Measurements from ENCODE around the gene ADAMTS8. TPM values are rescaled to one million over a fixed set of nuclear protein-coding genes. Genes with fewer than 3 reads are reported as not detected.

ADAMTS8 gene
- polyA plus RNA-seq, 1 donor (not counting 4 experiments of a cell fraction or from before 2014, with no cell fraction given): not detected

GRCh38 chr11:130458410-130458729, 30.0 kb upstream of the ADAMTS8 start:
- FAIRE-seq (no peak), DNase-seq (ENCODE audit: low read depth, low spot score) (no peak)
- TF ChIP-seq, protein P1, sequence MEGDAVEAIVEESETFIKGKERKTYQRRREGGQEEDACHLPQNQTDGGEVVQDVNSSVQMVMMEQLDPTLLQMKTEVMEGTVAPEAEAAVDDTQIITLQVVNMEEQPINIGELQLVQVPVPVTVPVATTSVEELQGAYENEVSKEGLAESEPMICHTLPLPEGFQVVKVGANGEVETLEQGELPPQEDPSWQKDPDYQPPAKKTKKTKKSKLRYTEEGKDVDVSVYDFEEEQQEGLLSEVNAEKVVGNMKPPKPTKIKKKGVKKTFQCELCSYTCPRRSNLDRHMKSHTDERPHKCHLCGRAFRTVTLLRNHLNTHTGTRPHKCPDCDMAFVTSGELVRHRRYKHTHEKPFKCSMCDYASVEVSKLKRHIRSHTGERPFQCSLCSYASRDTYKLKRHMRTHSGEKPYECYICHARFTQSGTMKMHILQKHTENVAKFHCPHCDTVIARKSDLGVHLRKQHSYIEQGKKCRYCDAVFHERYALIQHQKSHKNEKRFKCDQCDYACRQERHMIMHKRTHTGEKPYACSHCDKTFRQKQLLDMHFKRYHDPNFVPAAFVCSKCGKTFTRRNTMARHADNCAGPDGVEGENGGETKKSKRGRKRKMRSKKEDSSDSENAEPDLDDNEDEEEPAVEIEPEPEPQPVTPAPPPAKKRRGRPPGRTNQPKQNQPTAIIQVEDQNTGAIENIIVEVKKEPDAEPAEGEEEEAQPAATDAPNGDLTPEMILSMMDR (optimal IDR thresholded peaks at IDR 0.05 in 1 of 3, IDR thresholded peaks at IDR 0.05 in 1 of 3, conservative IDR thresholded peaks at IDR 0.05 in 1 of 3; ENCODE audit: extremely low read depth in 1 of 3, insufficient read depth in 2 of 3, low read length in 3 of 3): no peak
- TF ChIP-seq EZH2 (IDR thresholded peaks at IDR 0.05; ENCODE audit: low read length): no peak
- Histone ChIP-seq H3K4me3 (ENCODE audit: control insufficient read depth in 2 of 3, extremely low read depth in 1 of 3, insufficient read depth in 2 of 3, low read depth in 1 of 3, low read length in 3 of 3) (no peak overlapping the region), H3K36me3 (ENCODE audit: control insufficient read depth in 2 of 2, extremely low read depth in 1 of 2, insufficient read depth in 2 of 2, low read length in 2 of 2) (no peaks in the 10 kb centered on the region), H3K27ac (ENCODE audit: control insufficient read depth, insufficient read depth, low read length) (no peak overlapping the region), H3K9ac (ENCODE audit: control insufficient read depth, extremely low read depth, insufficient read depth, low read length) (no peak overlapping the region), H3K9me3 (ENCODE audit: control insufficient read depth, low read depth, low read length) (no peaks in the 10 kb centered on the region), H3K27me3 (ENCODE audit: control insufficient read depth, extremely low read depth, insufficient read depth, low read length) (no peaks in the 10 kb centered on the region), H4K20me1 (ENCODE audit: control insufficient read depth, extremely low read depth, insufficient read depth, low read length) (no peaks in the 10 kb centered on the region), H2AFZ (ENCODE audit: control insufficient read depth, low read length) (no peak overlapping the region), H3K9me1 (ENCODE audit: control insufficient read depth, extremely low read depth, insufficient read depth, low read length) (no peaks in the 10 kb centered on the region), H3K4me1 (ENCODE audit: control insufficient read depth, extremely low read depth, insufficient read depth, low read length) (peaks cover 13% of the 10 kb centered on the region), H3K4me2 (ENCODE audit: control insufficient read depth, extremely low read depth, insufficient read depth, low read depth, low read length) (no peak overlapping the region), H3K79me2 (ENCODE audit: control insufficient read depth, insufficient read depth, low read length) (no peaks in the 10 kb centered on the region)
- dilution Hi-C loops (cut with MboI; ENCODE audit: extremely low pct_ligation_motif_present, low sequenced_read_pairs): no loop called here

- Histone ChIP-seq H3K79me2 (ENCODE audit: control insufficient read depth, insufficient read depth, low read length) (no peaks in the 10 kb centered on the region), H3K4me2 (ENCODE audit: control insufficient read depth, extremely low read depth, insufficient read depth, low read depth, low read length) (peak overlapping the region; percentile 48), H2AFZ (ENCODE audit: control insufficient read depth, low read length) (peak overlapping the region; percentile 58), H4K20me1 (ENCODE audit: control insufficient read depth, extremely low read depth, insufficient read depth, low read length) (no peaks in the 10 kb centered on the region), H3K27ac (ENCODE audit: control insufficient read depth, insufficient read depth, low read length) (no peak overlapping the region), H3K4me1 (ENCODE audit: control insufficient read depth, extremely low read depth, insufficient read depth, low read length) (peaks cover 13% of the 10 kb centered on the region), H3K36me3 (ENCODE audit: control insufficient read depth in 2 of 2, extremely low read depth in 1 of 2, insufficient read depth in 2 of 2, low read length in 2 of 2) (no peaks in the 10 kb centered on the region), H3K9me1 (ENCODE audit: control insufficient read depth, extremely low read depth, insufficient read depth, low read length) (no peaks in the 10 kb centered on the region), H3K9ac (ENCODE audit: control insufficient read depth, extremely low read depth, insufficient read depth, low read length) (no peak overlapping the region), H3K9me3 (ENCODE audit: control insufficient read depth, low read depth, low read length) (no peaks in the 10 kb centered on the region), H3K27me3 (ENCODE audit: control insufficient read depth, extremely low read depth, insufficient read depth, low read length) (no peaks in the 10 kb centered on the region), H3K4me3 (ENCODE audit: control insufficient read depth in 2 of 3, extremely low read depth in 1 of 3, insufficient read depth in 2 of 3, low read depth in 1 of 3, low read length in 3 of 3) (no peak overlapping the region)
- TF ChIP-seq, protein P1 (optimal IDR thresholded peaks at IDR 0.05 in 1 of 3, IDR thresholded peaks at IDR 0.05 in 1 of 3, conservative IDR thresholded peaks at IDR 0.05 in 1 of 3; ENCODE audit: extremely low read depth in 1 of 3, insufficient read depth in 2 of 3, low read length in 3 of 3): peak in 1 of 3 experiments; percentile 10
- no peak for TF ChIP-seq EZH2 (IDR thresholded peaks at IDR 0.05; ENCODE audit: low read length)
- FAIRE-seq (peak; percentile 41), DNase-seq (ENCODE audit: low read depth, low spot score) (no peak)
- dilution Hi-C loops (cut with MboI; ENCODE audit: extremely low pct_ligation_motif_present, low sequenced_read_pairs): no loop called here
These were observed 29.4 kb upstream of the ADAMTS8 start for GRCh38 chr11:130457623-130458409.
